Esophagus squamous epithelium (tissue), 5 donors: ENCODE data around the gene PRAC1. TPM values are rescaled to one million over a fixed set of nuclear protein-coding genes. Genes with fewer than 3 reads are reported as not detected.

Experiments used
- DNase-seq: peaks from one replicate; lab custom pipeline; 2025; lab: John Stamatoyannopoulos, UW
- H3K27ac ChIP-seq, 4 donors: fragments of 200-600 bp; sonication (generic); one replicate each; pipeline ENCODE4 v1.5.1; 2016 to 2019; ENCODE audit warnings: mild to moderate bottlenecking in 1 of 4
- H3K27me3 ChIP-seq, 4 donors: fragments of 200-600 bp; sonication (generic); 1 replicate in 3 of 4; 2 replicates in 1 of 4; pipeline versions ENCODE4 v1.5.1 to v1.6.0; 2017 to 2021; ENCODE audit warnings: antibody characterized with exemption in 1 of 4
- H3K36me3 ChIP-seq, 3 donors: fragments of 200-600 bp; sonication (generic); one replicate each; pipeline ENCODE4 v1.5.1; 2016 to 2019
- H3K4me1 ChIP-seq, 3 donors: fragments of 200-600 bp; sonication (generic); one replicate each; pipeline ENCODE4 v1.5.1; 2017 to 2019
- H3K4me3 ChIP-seq, 4 donors: fragments of 200-600 bp; sonication (generic); 1 replicate in 3 of 4; 2 replicates in 1 of 4; pipeline ENCODE4 v1.5.1; 2016 to 2019; ENCODE audit warnings: mild to moderate bottlenecking in 2 of 4, moderate library complexity in 1 of 4
- H3K9me3 ChIP-seq, 3 donors: fragments of 200-600 bp; sonication (generic); one replicate each; pipeline ENCODE4 v1.5.1; 2016 to 2019
- CTCF ChIP-seq, 6 experiments: fragments of 450-650 bp in 4 of 6; fragments of 200-600 bp in 2 of 6; sonication (generic) in 2 of 6; IDR thresholded peaks; one replicate each; pipeline ENCODE4 v1.5.1; 2016 to 2019; ENCODE audit warnings: antibody characterized with exemption in 6 of 6, mild to moderate bottlenecking in 4 of 6, moderate library complexity in 4 of 6
- POLR2A ChIP-seq, 4 donors: fragments of 450-650 bp; IDR thresholded peaks; one replicate each; pipeline ENCODE4 v1.6.1; 2017; ENCODE audit warnings: antibody characterized with exemption in 4 of 4, mild to moderate bottlenecking in 4 of 4, moderate library complexity in 3 of 4
- WGBS, 2 donors: methylation state at CpG; one replicate each; pipeline ENCODE4 v1.1.5; 2018; 5-methylcytosine and 5-hydroxymethylcytosine counted together
- intact Hi-C: fragments of 100-400 bp; cut with DNase I; formaldehyde crosslinking; loops from one replicate; pipeline ENCODE4 v1.15.0; 2022
- total RNA-seq, 4 donors: library from RNA; depleted of rRNA; stranded (reverse); fragments of >200 nt; gene quantifications; one replicate each; pipeline ENCODE4 v1.1.0, GENCODE V29; 2016
- donor health status: DM: yes; HTN: yes; CAD: no.

Gene PRAC1
- total RNA-seq, 4 donors from 2014 or later: not detected

- Histone ChIP-seq H3K36me3 (no peaks in the 10 kb centered on the region), H3K9me3 (no peaks in the 10 kb centered on the region), H3K27me3 (peaks cover 0 to 100% (median 10%) of the 10 kb centered on the region in 4 donors), H3K27ac (no peak overlapping the region), H3K4me1 (peaks cover 0 to 3% (median 0%) of the 10 kb centered on the region in 3 donors), H3K4me3 (no peak overlapping the region)
- TF ChIP-seq POLR2A (IDR thresholded peaks at IDR 0.05) (no peak), CTCF (IDR thresholded peaks at IDR 0.05) (no peak)
- 23 to 28% methylated on average over 4 of the region's 4 CpGs for WGBS, 2 donors
- no peak for DNase-seq
- intact Hi-C loops: no loop called here
Observed at GRCh38 chr17:48760411-48760810, 38.1 kb upstream of the PRAC1 start.

DNA sequence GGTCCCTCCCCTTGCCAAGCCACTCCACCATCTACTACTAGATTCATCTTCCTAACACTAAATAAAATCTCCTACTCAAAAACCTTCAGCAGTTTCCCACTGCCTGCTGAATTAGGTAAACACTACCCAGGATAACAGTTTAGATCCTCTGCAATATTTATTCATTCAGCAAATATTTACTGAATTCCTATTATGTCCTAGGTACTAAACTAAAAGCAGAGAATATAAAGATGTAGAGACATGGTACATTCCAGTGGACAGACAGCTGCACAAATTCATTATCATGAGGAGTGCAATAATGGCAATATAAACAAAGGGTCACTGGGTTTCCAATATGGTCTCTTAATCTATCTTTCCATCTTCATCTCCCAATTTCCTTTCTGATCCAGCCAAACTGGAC is 37.0 kb upstream of the PRAC1 start:
- no peak overlapping the region for H3K27ac ChIP-seq

GRCh38 chr17:48757524-48757961 is 35.2 kb upstream of the PRAC1 start:
- H3K27me3 ChIP-seq: peaks cover 13 to 100% (median 36%) of the 10 kb centered on the region in 4 donors
- no peak for DNase-seq
- TF ChIP-seq CTCF (IDR thresholded peaks at IDR 0.05): no peak
- H3K36me3 ChIP-seq: no peaks in the 10 kb centered on the region
- peaks cover 0 to 31% (median 8%) of the 10 kb centered on the region in 3 donors for H3K4me1 ChIP-seq
- no peak overlapping the region for H3K4me3 ChIP-seq
- no peaks in the 10 kb centered on the region for H3K9me3 ChIP-seq
- H3K27ac ChIP-seq: no peak overlapping the region
- intact Hi-C loops: no loop called here
- WGBS, 2 donors: 43 to 52% methylated on average over 2 of the region's 2 CpGs

More for the DNA sequence above, 37.0 kb upstream of the PRAC1 start:
- TF ChIP-seq CTCF (IDR thresholded peaks at IDR 0.05) (no peak), POLR2A (IDR thresholded peaks at IDR 0.05) (no peak)
- Histone ChIP-seq H3K36me3 (no peaks in the 10 kb centered on the region), H3K27me3 (peaks cover 4 to 100% (median 21%) of the 10 kb centered on the region in 4 donors), H3K9me3 (no peaks in the 10 kb centered on the region), H3K4me1 (peaks cover 0 to 15% (median 8%) of the 10 kb centered on the region in 3 donors), H3K4me3 (no peak overlapping the region)
- intact Hi-C loops: no loop called here
- DNase-seq: no peak

DNA sequence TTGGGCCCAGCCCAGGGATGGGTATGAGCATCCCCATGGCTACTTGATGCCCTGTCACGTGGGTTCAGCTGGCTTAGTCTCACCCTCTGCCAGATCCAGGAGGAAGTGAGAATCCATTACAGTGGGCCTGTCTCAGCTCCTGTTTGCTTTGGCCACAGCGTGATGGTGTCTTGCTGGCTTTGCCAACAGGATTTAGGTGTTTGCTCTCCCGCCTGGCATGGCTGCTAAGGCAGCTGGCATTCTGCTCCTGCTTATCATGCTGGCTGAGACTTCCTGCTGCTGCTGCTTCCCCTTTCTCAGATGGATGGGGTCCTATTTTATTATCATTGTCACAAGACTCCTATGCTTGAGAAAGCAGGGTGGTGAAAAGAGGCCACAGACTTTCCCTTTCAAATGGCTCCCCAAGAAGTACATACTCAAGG is 34.5 kb upstream of the PRAC1 start:
- Histone ChIP-seq H3K27me3 (peaks cover 20 to 100% (median 43%) of the 10 kb centered on the region in 4 donors), H3K9me3 (no peaks in the 10 kb centered on the region), H3K4me1 (peaks cover 0 to 33% (median 8%) of the 10 kb centered on the region in 3 donors), H3K27ac (no peak overlapping the region), H3K36me3 (no peaks in the 10 kb centered on the region), H3K4me3 (no peak overlapping the region)
- TF ChIP-seq POLR2A (IDR thresholded peaks at IDR 0.05): no peak
- no peak for TF ChIP-seq CTCF (IDR thresholded peaks at IDR 0.05)
- 4 to 12% methylated on average over 1 to 3 of the region's 3 CpGs for WGBS, 2 donors
- intact Hi-C loops: no loop called here
- no peak for DNase-seq

GRCh38 chr17:48755356-48755755 is 33.0 kb upstream of the PRAC1 start:
- WGBS, 2 donors: 24 to 25% methylated on average over 8 of the region's 8 CpGs
- no peak overlapping the region for H3K4me3 ChIP-seq
- intact Hi-C loops: no loop called here

More at GRCh38 chr17:48755356-48755755, 33.0 kb upstream of the PRAC1 start:
- no peak overlapping the region for H3K27ac ChIP-seq
- no peak for DNase-seq
- peaks cover 0 to 33% (median 8%) of the 10 kb centered on the region in 3 donors for H3K4me1 ChIP-seq
- H3K9me3 ChIP-seq: no peaks in the 10 kb centered on the region
- TF ChIP-seq CTCF (IDR thresholded peaks at IDR 0.05): no peak
- TF ChIP-seq POLR2A (IDR thresholded peaks at IDR 0.05): no peak
- H3K27me3 ChIP-seq: peaks cover 31 to 100% (median 54%) of the 10 kb centered on the region in 4 donors
- H3K36me3 ChIP-seq: no peaks in the 10 kb centered on the region
